GM12878 (cell line): ENCODE measurements around the gene DLG2. TPM values are rescaled to one million over a fixed set of nuclear protein-coding genes. Genes with fewer than 3 reads are reported as not detected.

Source experiments
- ATAC-seq: fragments of 200-7000 bp; cut with Tn5 transposase; 3 replicates; pipeline ENCODE4 v1.9.1; 2020; ENCODE audit warnings: mild to moderate bottlenecking, moderate library complexity
- BruUV-seq: library from RNA; stranded (reverse); fragments of 400-500 nt; replicated peaks from 2 replicates; lab custom pipeline; 2021; lab: Mats Ljungman, UMichigan
- CTCF ChIA-PET: fragments of 300-600 bp; sonication (Branson Sonifier 250); formaldehyde crosslinking; extraction: SDS; loops from one replicate; lab custom pipeline; 2021; ENCODE audit warnings: inconsistent platforms; lab: Yijun Ruan, JAX
- POLR2A ChIA-PET: fragments of 350-600 bp; formaldehyde crosslinking; extraction: SDS; loops from one replicate; lab custom pipeline; 2021; ENCODE audit warnings: inconsistent platforms; lab: Charles Lee
- RAD21 ChIA-PET: fragments of 300-600 bp; sonication (Branson Sonifier 250); formaldehyde crosslinking; loops from one replicate; lab custom pipeline; 2023; ENCODE audit warnings: antibody characterized with exemption; ENCODE audit not compliant: unreplicated experiment; lab: Charles Lee
- SMC1A ChIA-PET: fragments of 300-600 bp; sonication (Branson Sonifier 250); formaldehyde crosslinking; loops from one replicate; lab custom pipeline; 2023; ENCODE audit not compliant: unreplicated experiment, uncharacterized antibody; lab: Charles Lee
- DNase-seq: peaks from one replicate; pipeline ENCODE4 v3.0.0-alpha.2; 2011; ENCODE audit warnings: low read depth, low spot score
- FAIRE-seq: peaks from 3 replicates; lab custom pipeline; 2011; peaks lifted over from hg19 to GRCh38; lab: Jason Lieb, UNC
- H2AFZ ChIP-seq: 2 replicates; pipeline ENCODE4 v1.6.0; 2011; ENCODE audit warnings: low read depth, low read length, control low read depth; ENCODE audit not compliant: control insufficient read depth
- H3K27ac ChIP-seq: 2 replicates; pipeline ENCODE4 v1.5.1; 2011; ENCODE audit warnings: control low read depth; ENCODE audit not compliant: control insufficient read depth, insufficient read depth
- H3K27me3 ChIP-seq, 2 experiments: replicated peaks in 1 of 2; 2 replicates each; pipeline versions ENCODE4 v1.6.0 to v1.6.1; 2011; ENCODE audit warnings: low read length in 1 of 2; ENCODE audit not compliant: control insufficient read depth in 2 of 2, insufficient read depth in 2 of 2
- H3K36me3 ChIP-seq, 2 experiments: 2 replicates each; pipeline ENCODE4 v1.5.1; 2011; ENCODE audit warnings: low read length in 1 of 2; ENCODE audit not compliant: control insufficient read depth in 2 of 2, insufficient read depth in 2 of 2
- H3K4me1 ChIP-seq: 2 replicates; pipeline ENCODE4 v1.6.1; 2011; ENCODE audit warnings: mild to moderate bottlenecking, low read length, moderate library complexity, mixed read lengths; ENCODE audit not compliant: control insufficient read depth, insufficient read depth
- H3K4me2 ChIP-seq: 2 replicates; pipeline ENCODE4 v1.6.0; 2011; ENCODE audit warnings: control low read depth; ENCODE audit not compliant: control insufficient read depth, insufficient read depth
- H3K4me3 ChIP-seq: fragments of 200-600 bp; sonication (generic); 2 replicates; pipeline ENCODE4 v1.5.1; 2016
- H3K79me2 ChIP-seq: 2 replicates; pipeline ENCODE4 v1.6.0; 2011; ENCODE audit warnings: low read length; ENCODE audit not compliant: control insufficient read depth, insufficient read depth
- H3K9ac ChIP-seq: 2 replicates; pipeline ENCODE4 v1.8.0; 2011; ENCODE audit warnings: low read length, control low read depth, mixed read lengths; ENCODE audit not compliant: control insufficient read depth, insufficient read depth
- H3K9me3 ChIP-seq: replicated peaks from 3 replicates; pipeline ENCODE4 v1.5.1; 2011; ENCODE audit warnings: mild to moderate bottlenecking, low read length; ENCODE audit not compliant: control insufficient read depth, insufficient read depth
- H4K20me1 ChIP-seq: 2 replicates; pipeline ENCODE4 v1.6.0; 2011; ENCODE audit not compliant: control insufficient read depth, insufficient read depth
- CBX5 ChIP-seq: sonication (generic); IDR thresholded peaks from 2 replicates; pipeline ENCODE4 v1.6.1; 2016; ENCODE audit warnings: low read depth, moderate library complexity, mild to moderate bottlenecking, inconsistent platforms
- EED ChIP-seq: sonication (generic); IDR thresholded peaks from 2 replicates; pipeline ENCODE4 v1.6.1; 2016; ENCODE audit warnings: antibody characterized with exemption, low read depth
- ESRRA ChIP-seq: IDR thresholded peaks from 2 replicates; pipeline ENCODE4 v1.6.1; 2012; ENCODE audit warnings: mild to moderate bottlenecking, low read length, improper control_type of control experiment
- FOS ChIP-seq: IDR thresholded peaks from 3 replicates; pipeline ENCODE4 v1.6.1; 2011; ENCODE audit warnings: borderline replicate concordance; ENCODE audit not compliant: insufficient read length; ENCODE audit errors: extremely low read depth
- HCFC1 ChIP-seq: fragments of 150-350 bp; IDR thresholded peaks from 2 replicates; pipeline ENCODE4 v1.6.1; 2014; ENCODE audit warnings: low read length
- HDAC6 ChIP-seq: fragments of 200-600 bp; sonication (generic); IDR thresholded peaks from one replicate; pipeline ENCODE4 v1.8.0; 2017; ENCODE audit warnings: antibody characterized with exemption; ENCODE audit not compliant: unreplicated experiment
- IKZF2 ChIP-seq, 2 experiments: fragments of 450-650 bp; IDR thresholded peaks; 2 replicates each; pipeline ENCODE4 v1.6.1; 2017; ENCODE audit warnings: mild to moderate bottlenecking in 2 of 2, moderate library complexity in 2 of 2
- KLF5 ChIP-seq: fragments of 450-650 bp; IDR thresholded peaks from 2 replicates; pipeline ENCODE4 v1.6.1; 2014; ENCODE audit warnings: mild to moderate bottlenecking; ENCODE audit not compliant: partially characterized antibody
- LARP7 ChIP-seq: fragments of 450-650 bp; IDR thresholded peaks from 2 replicates; pipeline ENCODE4 v1.6.1; 2017; ENCODE audit warnings: mild to moderate bottlenecking
- MAX ChIP-seq: IDR thresholded peaks from 2 replicates; pipeline ENCODE4 v1.6.1; 2012; ENCODE audit warnings: low read depth, low read length, improper control_type of control experiment
- MYB ChIP-seq: fragments of 150-350 bp; IDR thresholded peaks from 2 replicates; pipeline ENCODE4 v1.6.1; 2014; ENCODE audit warnings: mild to moderate bottlenecking, low read depth, low read length, borderline replicate concordance
- NFXL1 ChIP-seq: fragments of 450-650 bp; IDR thresholded peaks from 2 replicates; pipeline ENCODE4 v1.6.1; 2017; ENCODE audit warnings: antibody characterized with exemption, mild to moderate bottlenecking, borderline replicate concordance
- NKRF ChIP-seq: fragments of 450-650 bp; conservative IDR thresholded peaks from 2 replicates; pipeline ENCODE4 v1.6.1; 2017; ENCODE audit warnings: mild to moderate bottlenecking, moderate library complexity
- PAX8 ChIP-seq: fragments of 450-650 bp; IDR thresholded peaks from 2 replicates; pipeline ENCODE4 v1.6.1; 2017; ENCODE audit warnings: mild to moderate bottlenecking, moderate library complexity
- POLR2AphosphoS2 ChIP-seq: IDR thresholded peaks from 2 replicates; pipeline ENCODE4 v1.6.1; 2011; ENCODE audit warnings: low read depth, mild to moderate bottlenecking, low read length, improper control_type of control experiment, moderate library complexity
- RB1 ChIP-seq: fragments of 450-650 bp; formaldehyde crosslinking; IDR thresholded peaks from 2 replicates; pipeline ENCODE4 v1.6.1; 2017; ENCODE audit warnings: mild to moderate bottlenecking, borderline replicate concordance
- RBBP5 ChIP-seq: fragments of 200-600 bp; sonication (generic); conservative IDR thresholded peaks from 2 replicates; pipeline ENCODE4 v1.6.1; 2016
- RELB ChIP-seq: fragments of 450-650 bp; IDR thresholded peaks from 2 replicates; pipeline ENCODE4 v1.6.1; 2017; ENCODE audit warnings: low read depth, mild to moderate bottlenecking, moderate library complexity
- RUNX3 ChIP-seq: IDR thresholded peaks from 2 replicates; pipeline ENCODE4 v1.6.1; 2012; ENCODE audit warnings: low read length, inconsistent platforms
- SREBF2 ChIP-seq: IDR thresholded peaks from 2 replicates; pipeline ENCODE4 v1.6.1; 2012; ENCODE audit warnings: mild to moderate bottlenecking, low read length
- SUZ12 ChIP-seq: fragments of 200-600 bp; sonication (generic); IDR thresholded peaks from one replicate; pipeline ENCODE4 v1.6.1; 2018; ENCODE audit warnings: antibody characterized with exemption, mild to moderate bottlenecking; ENCODE audit not compliant: unreplicated experiment
- WRNIP1 ChIP-seq: IDR thresholded peaks from 2 replicates; pipeline ENCODE4 v1.6.1; 2011; ENCODE audit warnings: low read depth, low read length, improper control_type of control experiment, borderline replicate concordance
- ZNF24 ChIP-seq: fragments of 450-650 bp; IDR thresholded peaks from 2 replicates; pipeline ENCODE4 v1.6.1; 2017; ENCODE audit warnings: antibody characterized with exemption, mild to moderate bottlenecking
- ZZZ3 ChIP-seq: IDR thresholded peaks from 2 replicates; pipeline ENCODE4 v1.6.1; 2011; ENCODE audit warnings: low read depth; ENCODE audit not compliant: control insufficient read depth, insufficient read length
- WGBS: methylation state at CpG from one replicate; pipeline ENCODE4 v1.1.6; 2016; ENCODE audit warnings: low lambda C conversion rate; ENCODE audit not compliant: insufficient replicate concordance, insufficient coverage; ENCODE audit errors: missing lambda C conversion rate; 5-methylcytosine and 5-hydroxymethylcytosine counted together
- in situ Hi-C: fragments of 300-500 bp; cut with MboI; formaldehyde crosslinking; loops from 9 replicates; pipeline ENCODE4 v1.14.3; 2018; ENCODE audit warnings: mixed read lengths
- intact Hi-C: fragments of 100-400 bp; cut with micrococcal nuclease; formaldehyde crosslinking; loops from one replicate; pipeline ENCODE4 v1.14.2; 2022; ENCODE audit not compliant: unreplicated experiment
- polyA plus RNA-seq, 11 experiments: library from polyadenylated mRNA; depleted of rRNA in 4 of 11; unstranded in 6 of 11; stranded (reverse) in 5 of 11; fragments of >200 nt; fragmentation: Nextera tagmentation in 4 of 11; fragmentation: Illumina TruSeq in 1 of 11; extraction: Ambion mirVana in 4 of 11; extraction: Trizol in 1 of 11; gene quantifications; 1 replicate in 1 of 11; 2 replicates in 10 of 11; pipeline versions ENCODE4 v1.2.1 to v1.2.3, GENCODE V29; 2011 to 2016; ENCODE audit warnings: inconsistent platforms in 2 of 11, missing spikeins in 2 of 11, low read depth in 1 of 11
- total RNA-seq, 4 experiments: library from RNA; depleted of rRNA in 3 of 4; stranded (reverse); fragments of >200 nt in 3 of 4; fragmentation: Illumina TruSeq in 1 of 4; extraction: Trizol in 1 of 4; gene quantifications; 2 replicates each; pipeline versions ENCODE4 v1.2.1 to v1.2.3, GENCODE V29; 2013 to 2021

The DLG2 gene
- total and polyA plus RNA-seq, 10 of the 15 experiments (the other 5 are each of a cell fraction or from before 2014, with no cell fraction given): 0.09 to 0.98 (median 0.35) TPM

GRCh38 chr11:85295694-85296271 is 331.4 kb downstream of the DLG2 start (continued):
- TF ChIP-seq NKRF (no peak), KLF5 (no peak), MYB (no peak), RB1 (no peak), WRNIP1 (no peak), HCFC1 (no peak), PAX8 (no peak), ZNF24 (no peak)

GRCh38 chr11:85281550-85281949 is 345.6 kb downstream of the DLG2 start:
- Histone ChIP-seq H2AFZ (no peak overlapping the region), H3K27ac (no peak overlapping the region), H3K4me2 (no peak overlapping the region), H3K9ac (no peak overlapping the region), H3K36me3 (no peaks in the 10 kb centered on the region), H4K20me1 (no peaks in the 10 kb centered on the region), H3K9me3 (no peaks in the 10 kb centered on the region), H3K79me2 (no peaks in the 10 kb centered on the region), H3K4me1 (no peaks in the 10 kb centered on the region), H3K4me3 (no peak overlapping the region), H3K27me3 (no peaks in the 10 kb centered on the region)
- ChIA-PET SMC1A (interaction anchor here (1.6 kb wide), 1 partner anchor 28 kb away, joined by 3 read pairs; no protein-coding TSS in a partner anchor), CTCF (no interaction called here), RAD21 (no interaction called here), POLR2A (no interaction called here)
- in situ Hi-C loops: no loop called here
- BruUV-seq: no TSS peak
- TF ChIP-seq SREBF2: no peak
- TF ChIP-seq CBX5: no peak
- TF ChIP-seq ESRRA: no peak
- no peak for TF ChIP-seq IKZF2 (IDR thresholded peaks at IDR 0.05)
- no peak for TF ChIP-seq RELB
- no peak for TF ChIP-seq RBBP5
- TF ChIP-seq ZZZ3: no peak
- TF ChIP-seq SUZ12: no peak
- no peak for TF ChIP-seq HDAC6
- TF ChIP-seq NFXL1: no peak
- no peak for TF ChIP-seq RUNX3
- TF ChIP-seq FOS: no peak
- TF ChIP-seq MAX: no peak
- TF ChIP-seq LARP7: no peak
- no peak for TF ChIP-seq POLR2AphosphoS2
- TF ChIP-seq EED: no peak
- FAIRE-seq (no peak), DNase-seq (no peak), ATAC-seq (no peak)
- 55% methylated on average over 4 of the region's 4 CpGs for WGBS
- intact Hi-C loops: no loop called here
